Mammary epithelial cell (primary cell): Measurements from ENCODE around the gene SIDT1.

Experiments used
- EZH2 ChIP-seq: IDR thresholded peaks from 2 replicates; pipeline ENCODE4 v1.6.1; 2012; ENCODE audit warnings: low read length, inconsistent platforms, borderline replicate concordance
- TF ChIP-seq, protein P1 (sequence below), 2 donors: IDR thresholded peaks in 1 of 2; conservative IDR thresholded peaks in 1 of 2; 2 replicates each; pipeline ENCODE4 v1.5.1; 2011 to 2012; ENCODE audit warnings: inconsistent platforms in 2 of 2, low read length in 2 of 2, mild to moderate bottlenecking in 2 of 2, control low read depth in 1 of 2, low read depth in 1 of 2; ENCODE audit not compliant: insufficient read depth in 1 of 2; ENCODE audit errors: extremely low read depth in 1 of 2

DNA sequence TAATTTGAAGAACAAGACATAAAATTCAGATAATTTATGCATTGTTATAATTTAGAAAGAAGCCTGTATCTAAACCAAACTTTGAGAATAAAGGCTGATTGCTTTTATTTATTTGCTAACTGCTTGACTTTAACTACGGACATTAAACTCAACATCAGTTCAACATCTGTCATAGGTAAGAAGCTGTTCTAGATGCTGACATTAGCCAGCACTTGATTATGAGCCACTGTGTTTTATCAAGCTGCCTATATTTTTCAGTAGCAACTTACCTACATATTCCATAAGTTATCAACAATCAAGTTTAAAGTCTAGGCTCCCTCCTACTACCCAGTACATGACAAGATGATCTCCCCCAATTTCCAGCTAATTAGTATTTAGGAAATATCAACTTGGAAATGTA is 122.0 kb downstream of the SIDT1 start:
- TF ChIP-seq, protein P1, sequence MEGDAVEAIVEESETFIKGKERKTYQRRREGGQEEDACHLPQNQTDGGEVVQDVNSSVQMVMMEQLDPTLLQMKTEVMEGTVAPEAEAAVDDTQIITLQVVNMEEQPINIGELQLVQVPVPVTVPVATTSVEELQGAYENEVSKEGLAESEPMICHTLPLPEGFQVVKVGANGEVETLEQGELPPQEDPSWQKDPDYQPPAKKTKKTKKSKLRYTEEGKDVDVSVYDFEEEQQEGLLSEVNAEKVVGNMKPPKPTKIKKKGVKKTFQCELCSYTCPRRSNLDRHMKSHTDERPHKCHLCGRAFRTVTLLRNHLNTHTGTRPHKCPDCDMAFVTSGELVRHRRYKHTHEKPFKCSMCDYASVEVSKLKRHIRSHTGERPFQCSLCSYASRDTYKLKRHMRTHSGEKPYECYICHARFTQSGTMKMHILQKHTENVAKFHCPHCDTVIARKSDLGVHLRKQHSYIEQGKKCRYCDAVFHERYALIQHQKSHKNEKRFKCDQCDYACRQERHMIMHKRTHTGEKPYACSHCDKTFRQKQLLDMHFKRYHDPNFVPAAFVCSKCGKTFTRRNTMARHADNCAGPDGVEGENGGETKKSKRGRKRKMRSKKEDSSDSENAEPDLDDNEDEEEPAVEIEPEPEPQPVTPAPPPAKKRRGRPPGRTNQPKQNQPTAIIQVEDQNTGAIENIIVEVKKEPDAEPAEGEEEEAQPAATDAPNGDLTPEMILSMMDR (conservative IDR thresholded peaks at IDR 0.05 in 1 of 2, IDR thresholded peaks at IDR 0.05 in 1 of 2; ENCODE audit: extremely low read depth in 1 of 2, insufficient read depth in 1 of 2, low read depth in 1 of 2, low read length in 2 of 2) = no peak
- TF ChIP-seq EZH2 = no peak
